ENCODE data around the gene SCMH1.
"Not testable (repeated sequence)": the region's sequence is repeated elsewhere in the genome, so short reads cannot be mapped to it uniquely, and the experiment has no call there.

Gene SCMH1

DNA sequence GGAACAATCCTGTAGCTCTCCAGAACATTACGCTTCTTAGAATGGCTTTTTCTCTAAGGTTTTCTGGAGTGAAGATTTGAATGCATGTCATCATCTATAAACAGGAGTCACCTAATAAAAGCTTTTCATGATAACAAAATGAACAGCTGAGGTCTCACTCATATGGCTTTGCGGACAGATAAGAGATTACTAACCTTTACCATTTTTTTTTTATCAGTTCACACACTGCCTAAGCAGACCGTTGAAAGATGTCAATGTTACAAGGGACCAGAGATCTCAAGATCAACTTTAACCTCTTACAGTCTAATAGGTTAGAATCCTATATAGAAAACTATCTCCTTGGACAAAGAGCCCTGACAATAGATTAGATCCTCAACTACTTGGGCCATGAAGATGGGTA is 41.4 kb downstream of the SCMH1 start:
- Histone ChIP-seq H4K20me1 (ENCODE audit: insufficient read depth, low read length) (no peaks in the 10 kb centered on the region), H3K9me2 (ENCODE audit: low read depth, low read length) (no peaks in the 10 kb centered on the region), H3K27me3 (ENCODE audit: insufficient read depth, low read length) (no peaks in the 10 kb centered on the region), H3K79me2 (ENCODE audit: insufficient read depth, low read length) (no peaks in the 10 kb centered on the region), H2AFZ (ENCODE audit: low read length) (no peak overlapping the region), H3K4me3 (ENCODE audit: low read depth, low read length, poor library complexity, severe bottlenecking) (no peak overlapping the region), H3K36me3 (ENCODE audit: insufficient read depth, low read length) (no peaks in the 10 kb centered on the region; the same call in 1 of the 2 replicates), H3K4me1 (ENCODE audit: insufficient read depth, low read length, severe bottlenecking) (no peaks in the 10 kb centered on the region), H3F3A (ENCODE audit: insufficient read depth, low read length) (no peaks in the 10 kb centered on the region), H3K4me2 (ENCODE audit: low read length) (no peak overlapping the region), H3K9me3 (ENCODE audit: low read length) (no peaks in the 10 kb centered on the region; the same call in 1 of the 2 replicates), H3K27ac (ENCODE audit: low read depth, low read length, poor library complexity, severe bottlenecking) (no peak overlapping the region), H3K9ac (ENCODE audit: low read length) (no peak overlapping the region)
- TF ChIP-seq EZH2 (IDR thresholded peaks at IDR 0.05; ENCODE audit: borderline replicate concordance, low read length), result no peak

DNA sequence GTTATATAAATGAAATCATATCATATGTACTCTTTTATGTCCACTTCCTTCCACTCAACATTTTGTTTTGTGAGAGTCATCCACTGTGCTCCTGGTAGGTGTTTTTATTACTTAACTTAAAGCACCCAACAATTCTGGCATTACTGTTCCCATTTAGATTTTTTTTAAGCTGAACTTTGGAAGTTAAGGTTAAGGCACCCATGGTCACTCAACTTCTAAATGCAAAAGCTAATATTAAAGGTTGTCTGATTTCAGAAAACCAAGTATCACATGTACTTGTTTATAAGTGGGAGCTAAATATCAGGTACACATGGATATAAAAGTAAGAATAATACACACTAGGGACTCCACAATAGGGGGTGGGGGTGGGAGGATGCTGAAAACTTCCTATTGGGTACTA is 42.7 kb downstream of the SCMH1 start:
- no peak overlapping the region for H3K27ac ChIP-seq (ENCODE audit: low read depth, low read length, poor library complexity, severe bottlenecking)
- H3K4me2 ChIP-seq (ENCODE audit: low read length), result no peak overlapping the region
- no peak overlapping the region for H2AFZ ChIP-seq (ENCODE audit: low read length)
- no peaks in the 10 kb centered on the region for H4K20me1 ChIP-seq (ENCODE audit: insufficient read depth, low read length)
- TF ChIP-seq EZH2 (IDR thresholded peaks at IDR 0.05; ENCODE audit: borderline replicate concordance, low read length), result no peak
- TF ChIP-seq CTCF (IDR thresholded peaks at IDR 0.05; ENCODE audit: low read length), result no peak
- H3K9ac ChIP-seq (ENCODE audit: low read length), result no peak overlapping the region
- H3F3A ChIP-seq (ENCODE audit: insufficient read depth, low read length), result no peaks in the 10 kb centered on the region
- H3K4me3 ChIP-seq (ENCODE audit: low read depth, low read length, poor library complexity, severe bottlenecking), result no peak overlapping the region
- H3K27me3 ChIP-seq (ENCODE audit: insufficient read depth, low read length), result no peaks in the 10 kb centered on the region
- no peaks in the 10 kb centered on the region for H3K36me3 ChIP-seq (ENCODE audit: insufficient read depth, low read length)
- H3K79me2 ChIP-seq (ENCODE audit: insufficient read depth, low read length), result no peaks in the 10 kb centered on the region; the same call in 1 of the 2 replicates
- H3K4me1 ChIP-seq (ENCODE audit: insufficient read depth, low read length, severe bottlenecking), result no peaks in the 10 kb centered on the region
- H3K9me2 ChIP-seq (ENCODE audit: low read depth, low read length), result no peaks in the 10 kb centered on the region
- H3K9me3 ChIP-seq (ENCODE audit: low read length), result no peaks in the 10 kb centered on the region

DNA sequence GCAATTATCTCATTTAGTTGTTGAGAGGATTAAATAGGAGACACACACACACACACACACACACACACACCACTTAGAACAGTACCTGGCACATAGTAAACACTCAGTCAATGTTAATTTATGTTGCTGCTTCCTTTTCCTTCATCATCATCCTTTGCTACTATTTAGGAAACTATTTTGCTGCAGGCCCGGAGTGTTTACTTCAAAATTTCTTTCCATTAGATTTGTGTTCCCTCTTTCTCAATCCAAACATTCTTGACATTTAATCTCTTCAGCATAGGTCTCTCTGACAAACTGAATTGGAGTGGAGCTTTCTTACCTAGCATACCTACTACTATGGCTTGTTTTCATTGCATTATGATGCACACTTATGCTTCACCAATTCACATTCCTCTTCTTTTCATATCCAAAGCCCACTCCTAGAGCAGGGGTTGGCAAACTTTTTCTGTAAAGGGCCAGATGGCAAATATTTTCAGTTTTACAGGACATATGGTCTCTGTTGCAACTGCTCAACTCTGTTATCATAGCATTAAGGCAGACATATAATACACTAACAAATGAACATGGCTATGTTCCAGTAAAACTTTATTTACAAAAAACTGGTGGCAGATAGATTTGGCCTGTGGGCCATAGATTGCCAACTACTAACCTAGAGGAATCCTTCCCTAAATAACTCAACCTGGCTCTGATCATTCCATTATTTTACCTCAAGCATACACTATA is 49.5 kb downstream of the SCMH1 start:
- H3K4me2 ChIP-seq (ENCODE audit: low read length), result no peak overlapping the region
- no peak overlapping the region for H3K9ac ChIP-seq (ENCODE audit: low read length)
- H3K36me3 ChIP-seq (ENCODE audit: insufficient read depth, low read length), result no peaks in the 10 kb centered on the region
- no peaks in the 10 kb centered on the region for H4K20me1 ChIP-seq (ENCODE audit: insufficient read depth, low read length)
- H3K4me1 ChIP-seq (ENCODE audit: insufficient read depth, low read length, severe bottlenecking), result no peaks in the 10 kb centered on the region
- H3K79me2 ChIP-seq (ENCODE audit: insufficient read depth, low read length), result no peaks in the 10 kb centered on the region; the same call in 1 of the 2 replicates
- H3K27me3 ChIP-seq (ENCODE audit: insufficient read depth, low read length), result no peaks in the 10 kb centered on the region
- no peak overlapping the region for H3K4me3 ChIP-seq (ENCODE audit: low read depth, low read length, poor library complexity, severe bottlenecking)
- no peaks in the 10 kb centered on the region for H3F3A ChIP-seq (ENCODE audit: insufficient read depth, low read length)
- H2AFZ ChIP-seq (ENCODE audit: low read length), result no peak overlapping the region
- H3K9me2 ChIP-seq (ENCODE audit: low read depth, low read length), result no peaks in the 10 kb centered on the region
- no peak for TF ChIP-seq CTCF (IDR thresholded peaks at IDR 0.05; ENCODE audit: low read length)
- TF ChIP-seq EZH2 (IDR thresholded peaks at IDR 0.05; ENCODE audit: borderline replicate concordance, low read length), result no peak
- H3K9me3 ChIP-seq (ENCODE audit: low read length), result no peaks in the 10 kb centered on the region
- no peak overlapping the region for H3K27ac ChIP-seq (ENCODE audit: low read depth, low read length, poor library complexity, severe bottlenecking)

DNA sequence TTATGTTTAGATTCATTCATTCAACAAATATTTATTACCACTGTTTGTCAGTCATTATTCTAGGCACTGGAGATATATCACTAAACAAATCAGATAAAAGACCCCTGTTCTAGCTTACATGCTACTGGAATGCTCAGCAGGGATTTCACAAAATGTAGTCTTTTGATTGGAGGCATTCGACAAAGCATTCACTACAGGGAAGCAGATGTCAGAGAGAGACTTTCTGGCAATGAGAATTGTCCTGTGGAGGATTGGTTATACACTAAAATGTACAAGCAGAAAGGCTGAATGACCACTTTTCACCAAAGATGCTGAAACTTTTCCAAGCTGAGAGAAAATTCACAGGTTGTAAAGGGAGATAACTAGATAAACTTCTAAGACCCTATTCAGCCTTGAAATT is 57.7 kb downstream of the SCMH1 start:
- TF ChIP-seq CTCF (IDR thresholded peaks at IDR 0.05; ENCODE audit: low read length), result no peak
- TF ChIP-seq EZH2 (IDR thresholded peaks at IDR 0.05; ENCODE audit: borderline replicate concordance, low read length), result no peak
- no peak overlapping the region for H3K4me3 ChIP-seq (ENCODE audit: low read depth, low read length, poor library complexity, severe bottlenecking)
- no peaks in the 10 kb centered on the region for H3K4me1 ChIP-seq (ENCODE audit: insufficient read depth, low read length, severe bottlenecking)
- H3K9ac ChIP-seq (ENCODE audit: low read length), result no peak overlapping the region
- no peaks in the 10 kb centered on the region for H3K9me3 ChIP-seq (ENCODE audit: low read length)
- H3F3A ChIP-seq (ENCODE audit: insufficient read depth, low read length), result no peaks in the 10 kb centered on the region
- no peaks in the 10 kb centered on the region for H3K9me2 ChIP-seq (ENCODE audit: low read depth, low read length)
- H3K36me3 ChIP-seq (ENCODE audit: insufficient read depth, low read length), result no peaks in the 10 kb centered on the region
- H3K27ac ChIP-seq (ENCODE audit: low read depth, low read length, poor library complexity, severe bottlenecking), result no peak overlapping the region
- no peak overlapping the region for H2AFZ ChIP-seq (ENCODE audit: low read length)
- no peaks in the 10 kb centered on the region for H3K27me3 ChIP-seq (ENCODE audit: insufficient read depth, low read length)
- H4K20me1 ChIP-seq (ENCODE audit: insufficient read depth, low read length), result no peaks in the 10 kb centered on the region
- no peaks in the 10 kb centered on the region for H3K79me2 ChIP-seq (ENCODE audit: insufficient read depth, low read length)
- no peak overlapping the region for H3K4me2 ChIP-seq (ENCODE audit: low read length)

DNA sequence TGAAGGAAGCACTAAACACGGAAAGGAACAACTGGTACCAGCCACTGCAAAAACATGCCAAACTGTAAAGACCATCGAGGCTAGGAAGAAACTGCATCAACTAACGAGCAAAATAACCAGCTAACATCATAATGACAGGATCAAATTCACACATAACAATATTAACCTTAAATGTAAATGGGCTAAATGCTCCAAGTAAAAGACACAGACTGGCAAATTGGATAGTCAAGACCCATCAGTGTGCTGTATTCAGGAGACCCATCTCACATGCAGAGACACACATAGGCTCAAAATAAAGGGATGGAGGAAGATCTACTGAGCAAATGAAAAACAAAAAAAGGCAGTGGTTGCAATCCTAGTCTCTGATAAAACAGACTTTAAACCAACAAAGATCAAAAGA is 63.9 kb downstream of the SCMH1 start:
- not testable (repeated sequence) for H3K27me3 ChIP-seq (ENCODE audit: insufficient read depth, low read length); H3K36me3 ChIP-seq (ENCODE audit: insufficient read depth, low read length); H3K4me2 ChIP-seq (ENCODE audit: low read length); H3K4me1 ChIP-seq (ENCODE audit: insufficient read depth, low read length, severe bottlenecking); H2AFZ ChIP-seq (ENCODE audit: low read length); H3K9ac ChIP-seq (ENCODE audit: low read length); H3F3A ChIP-seq (ENCODE audit: insufficient read depth, low read length); H3K79me2 ChIP-seq (ENCODE audit: insufficient read depth, low read length); H3K9me2 ChIP-seq (ENCODE audit: low read depth, low read length); H3K4me3 ChIP-seq (ENCODE audit: low read depth, low read length, poor library complexity, severe bottlenecking); H3K27ac ChIP-seq (ENCODE audit: low read depth, low read length, poor library complexity, severe bottlenecking); H3K9me3 ChIP-seq (ENCODE audit: low read length); H4K20me1 ChIP-seq (ENCODE audit: insufficient read depth, low read length)
